ENCODE results near the gene BPIFB6. TPM values are rescaled to one million over a fixed set of nuclear protein-coding genes. Genes with fewer than 3 reads are reported as not detected.

Gene BPIFB6
- not detected for total RNA-seq
- not detected for polyA plus RNA-seq (ENCODE audit: insufficient read depth, low read depth, low replicate concordance)
- long read RNA-seq, donor 1: 0 reads
- long read RNA-seq, donor 2: 0 reads
- long read RNA-seq, donor 3: 0 reads
- long read RNA-seq, donor 4: 0 reads
- long read RNA-seq, donor 5: 0 reads
- long read RNA-seq, donor 6: 0 reads
- long read RNA-seq, donor 7: 0 reads
- long read RNA-seq, donor 8: 0 reads
- long read RNA-seq, donor 9: 0 reads
- long read RNA-seq, donor 10: 0 reads

GRCh38 chr20:33031531-33031930 lies at the start of gene BPIFB6:
Gene BPIFB6 (plus strand): TSS chr20:33031648. CDS start chr20:33031648, 0 bp downstream.
- Histone ChIP-seq H3K9me3 (ENCODE audit: control insufficient read depth in 2 of 3, insufficient read depth in 1 of 3, low read length in 3 of 3) (no peaks in the 10 kb centered on the region), H3K9ac (ENCODE audit: low read length in 3 of 3) (no peak within 1 kb of the TSS), H3K4me1 (ENCODE audit: control insufficient read depth in 2 of 3, insufficient read depth in 2 of 3, low read depth in 1 of 3, low read length in 3 of 3) (no peaks in the 10 kb centered on the region), H3K36me3 (ENCODE audit: control insufficient read depth in 2 of 3, insufficient read depth in 3 of 3, low read length in 3 of 3) (no peaks in the 10 kb centered on the region), H3K27ac (ENCODE audit: low read depth in 2 of 2, low read length in 2 of 2) (no peak within 1 kb of the TSS), H3K27me3 (ENCODE audit: control insufficient read depth, insufficient read depth, low read length) (no peaks in the 10 kb centered on the region), H3K4me3 (ENCODE audit: low read length in 3 of 3) (no peak within 1 kb of the TSS)
- DNase-seq (no peak), FAIRE-seq (no peak)
- no peak for TF ChIP-seq CTCF (IDR thresholded peaks at IDR 0.05; ENCODE audit: borderline replicate concordance, extremely low read depth, insufficient read depth)
- intact Hi-C loops (cut with DNase I): no loop called here

GRCh38 chr20:32982617-32983458 lies 48.6 kb upstream of the BPIFB6 start:
- H3K36me3 ChIP-seq (ENCODE audit: control insufficient read depth in 2 of 3, insufficient read depth in 3 of 3, low read length in 3 of 3): no peaks in the 10 kb centered on the region
- no peaks in the 10 kb centered on the region for H3K27me3 ChIP-seq (ENCODE audit: control insufficient read depth, insufficient read depth, low read length)
- FAIRE-seq (no peak), DNase-seq (peak in 4 of 5 donors; percentile 59 to 73 (median 63))
- TF ChIP-seq CTCF (IDR thresholded peaks at IDR 0.05; ENCODE audit: borderline replicate concordance, extremely low read depth, insufficient read depth): no peak
- H3K9ac ChIP-seq (ENCODE audit: low read length in 3 of 3): no peak overlapping the region
- H3K4me1 ChIP-seq (ENCODE audit: control insufficient read depth in 2 of 3, insufficient read depth in 2 of 3, low read depth in 1 of 3, low read length in 3 of 3): no peaks in the 10 kb centered on the region
- intact Hi-C loops (cut with DNase I): no loop called here
- H3K9me3 ChIP-seq (ENCODE audit: control insufficient read depth in 2 of 3, insufficient read depth in 1 of 3, low read length in 3 of 3): no peaks in the 10 kb centered on the region
- no peak overlapping the region for H3K4me3 ChIP-seq (ENCODE audit: low read length in 3 of 3)
- H3K27ac ChIP-seq (ENCODE audit: low read depth in 2 of 2, low read length in 2 of 2): no peak overlapping the region

GRCh38 chr20:32983459-32984112 lies 47.9 kb upstream of the BPIFB6 start:
- Histone ChIP-seq H3K9ac (ENCODE audit: low read length in 3 of 3) (no peak overlapping the region), H3K36me3 (ENCODE audit: control insufficient read depth in 2 of 3, insufficient read depth in 3 of 3, low read length in 3 of 3) (no peaks in the 10 kb centered on the region), H3K27me3 (ENCODE audit: control insufficient read depth, insufficient read depth, low read length) (no peaks in the 10 kb centered on the region), H3K4me1 (ENCODE audit: control insufficient read depth in 2 of 3, insufficient read depth in 2 of 3, low read depth in 1 of 3, low read length in 3 of 3) (no peaks in the 10 kb centered on the region), H3K27ac (ENCODE audit: low read depth in 2 of 2, low read length in 2 of 2) (no peak overlapping the region), H3K9me3 (ENCODE audit: control insufficient read depth in 2 of 3, insufficient read depth in 1 of 3, low read length in 3 of 3) (no peaks in the 10 kb centered on the region), H3K4me3 (ENCODE audit: low read length in 3 of 3) (no peak overlapping the region)
- intact Hi-C loops (cut with DNase I): no loop called here
- TF ChIP-seq CTCF (IDR thresholded peaks at IDR 0.05; ENCODE audit: borderline replicate concordance, extremely low read depth, insufficient read depth): no peak
- DNase-seq (no peak), FAIRE-seq (no peak)
